A549 (cell line): ENCODE measurements around the gene GMEB2. TPM values are rescaled to one million over a fixed set of nuclear protein-coding genes. Genes with fewer than 3 reads are reported as not detected.

Experiments used
- ATAC-seq, 2 experiments: fragments of 200-7000 bp in 1 of 2; fragments of >200 bp in 1 of 2; cut with Nextera tagmentation in 1 of 2; cut with Tn5 transposase in 1 of 2; 3 replicates each; pipeline versions ENCODE4 v1.8.0 to v1.9.1; 2018 to 2020; ENCODE audit warnings: mild to moderate bottlenecking in 1 of 2, moderate library complexity in 1 of 2
- CTCF ChIA-PET: fragments of 300-600 bp; sonication (Branson Sonifier 250); formaldehyde crosslinking; extraction: SDS; loops from one replicate; lab custom pipeline; 2021; ENCODE audit warnings: antibody characterized with exemption, inconsistent platforms; lab: Yijun Ruan, JAX
- POLR2A ChIA-PET: fragments of 350-600 bp; formaldehyde crosslinking; extraction: SDS; loops from one replicate; lab custom pipeline; 2021; ENCODE audit warnings: antibody characterized with exemption, inconsistent platforms; lab: Yijun Ruan, JAX
- DNase-seq, 2 experiments: peaks; one replicate each; pipeline versions ENCODE4 v3.0.0 to v3.0.0-alpha.2; 2011 to 2016; ENCODE audit warnings: low read depth in 1 of 2, low spot score in 1 of 2
- FAIRE-seq: peaks from 2 replicates; lab custom pipeline; 2011; peaks lifted over from hg19 to GRCh38; lab: Jason Lieb, UNC
- H3K27ac ChIP-seq, 2 experiments: fragments of >200 bp; sonication (Bioruptor Twin); formaldehyde crosslinking; 3 replicates each; pipeline ENCODE4 v1.5.1; 2016 to 2017
- H3K4me1 ChIP-seq: fragments of >200 bp; sonication (Bioruptor Twin); formaldehyde crosslinking; 3 replicates; pipeline ENCODE4 v1.6.1; 2016
- H3K4me2 ChIP-seq: fragments of >200 bp; sonication (Bioruptor Twin); formaldehyde crosslinking; 3 replicates; pipeline ENCODE4 v1.6.1; 2016
- H3K4me3 ChIP-seq: fragments of >200 bp; sonication (Bioruptor Twin); formaldehyde crosslinking; 3 replicates; pipeline ENCODE4 v1.5.1; 2016
- H3K9me3 ChIP-seq: fragments of >200 bp; sonication (Bioruptor Twin); formaldehyde crosslinking; 3 replicates; pipeline ENCODE4 v1.6.1; 2016
- CBX2 ChIP-seq: fragments of 200-600 bp; sonication (generic); IDR thresholded peaks from 2 replicates; pipeline ENCODE4 v1.6.1; 2016; ENCODE audit warnings: low read depth, mild to moderate bottlenecking, borderline replicate concordance
- EHF ChIP-seq: fragments of 250-450 bp; sonication (Bioruptor Pico); IDR thresholded peaks from 2 replicates; pipeline ENCODE4 v1.5.0; 2020; ENCODE audit warnings: mild to moderate bottlenecking
- EHMT2 ChIP-seq: fragments of 200-600 bp; sonication (generic); IDR thresholded peaks from 2 replicates; pipeline ENCODE4 v1.6.1; 2016; ENCODE audit warnings: antibody characterized with exemption, low read depth, mild to moderate bottlenecking, moderate library complexity
- FOSB ChIP-seq: fragments of 250-450 bp; sonication (Bioruptor Pico); IDR thresholded peaks from 2 replicates; pipeline ENCODE4 v1.5.0; 2020; ENCODE audit warnings: mild to moderate bottlenecking, moderate library complexity
- FOXS1 ChIP-seq: fragments of 250-450 bp; sonication (Bioruptor Pico); IDR thresholded peaks from 2 replicates; pipeline ENCODE4 v1.5.0; 2020; ENCODE audit warnings: mild to moderate bottlenecking, moderate library complexity
- HOXA7 ChIP-seq: fragments of 250-450 bp; sonication (Bioruptor Pico); IDR thresholded peaks from 2 replicates; pipeline ENCODE4 v1.5.0; 2020; ENCODE audit warnings: mild to moderate bottlenecking, moderate library complexity
- NPAS2 ChIP-seq: fragments of 250-450 bp; sonication (Bioruptor Pico); IDR thresholded peaks from 2 replicates; pipeline ENCODE4 v1.8.0; 2022; ENCODE audit warnings: mild to moderate bottlenecking, moderate library complexity, borderline replicate concordance
- POLR2A ChIP-seq: IDR thresholded peaks from 2 replicates; pipeline ENCODE4 v1.6.1; 2012; ENCODE audit warnings: mild to moderate bottlenecking, low read length
- RAD21 ChIP-seq, 2 experiments: fragments of >200 bp in 1 of 2; sonication (Bioruptor Twin) in 1 of 2; formaldehyde crosslinking in 1 of 2; IDR thresholded peaks in 1 of 2; conservative IDR thresholded peaks in 1 of 2; 2 replicates in 1 of 2; 3 replicates in 1 of 2; pipeline ENCODE4 v1.6.1; 2012 to 2018; ENCODE audit warnings: inconsistent platforms in 1 of 2
- TFCP2L1 ChIP-seq: fragments of 250-450 bp; sonication (Bioruptor Pico); IDR thresholded peaks from 2 replicates; pipeline ENCODE4 v1.5.0; 2021; ENCODE audit warnings: mild to moderate bottlenecking
- TP53 ChIP-seq: fragments of 250-450 bp; sonication (Bioruptor Pico); IDR thresholded peaks from 2 replicates; pipeline ENCODE4 v1.5.0; 2021; ENCODE audit warnings: mild to moderate bottlenecking, moderate library complexity
- ZC3H11A ChIP-seq: fragments of 450-650 bp; IDR thresholded peaks from 2 replicates; pipeline ENCODE4 v1.6.1; 2014; ENCODE audit warnings: antibody characterized with exemption, mild to moderate bottlenecking
- ZSCAN20 ChIP-seq: fragments of 250-450 bp; sonication (Bioruptor Pico); IDR thresholded peaks from 2 replicates; pipeline ENCODE4 v1.8.0; 2022; ENCODE audit warnings: mild to moderate bottlenecking, moderate library complexity
- WGBS: methylation state at CpG from one replicate; pipeline ENCODE4 v1.1.6; 2017; ENCODE audit errors: missing lambda C conversion rate; 5-methylcytosine and 5-hydroxymethylcytosine counted together
- polyA plus RNA-seq, 4 experiments: library from polyadenylated mRNA; depleted of rRNA in 3 of 4; stranded (reverse); fragments of >200 nt; fragmentation: RNase III in 1 of 4; extraction: RNeasy Plus Mini Kit Qiagen cat#74134 plus additional on column Dnase treatment in 1 of 4; gene quantifications; 2 replicates in 3 of 4; 3 replicates in 1 of 4; pipeline ENCODE4 v1.2.3, GENCODE V29; 2011 to 2017
- TF ChIP-seq, protein P1 (sequence below): fragments of 250-450 bp; sonication (Bioruptor Pico); IDR thresholded peaks from 2 replicates; pipeline ENCODE4 v1.5.0; 2021; ENCODE audit warnings: mild to moderate bottlenecking, moderate library complexity, borderline replicate concordance
- TF ChIP-seq, protein P2 (sequence below): IDR thresholded peaks from 2 replicates; pipeline ENCODE4 v1.6.1; 2012

Gene GMEB2
- polyA plus RNA-seq, 2 of the 4 experiments (the other 2 are of a cell fraction), result 6.5 to 6.8 TPM

DNA sequence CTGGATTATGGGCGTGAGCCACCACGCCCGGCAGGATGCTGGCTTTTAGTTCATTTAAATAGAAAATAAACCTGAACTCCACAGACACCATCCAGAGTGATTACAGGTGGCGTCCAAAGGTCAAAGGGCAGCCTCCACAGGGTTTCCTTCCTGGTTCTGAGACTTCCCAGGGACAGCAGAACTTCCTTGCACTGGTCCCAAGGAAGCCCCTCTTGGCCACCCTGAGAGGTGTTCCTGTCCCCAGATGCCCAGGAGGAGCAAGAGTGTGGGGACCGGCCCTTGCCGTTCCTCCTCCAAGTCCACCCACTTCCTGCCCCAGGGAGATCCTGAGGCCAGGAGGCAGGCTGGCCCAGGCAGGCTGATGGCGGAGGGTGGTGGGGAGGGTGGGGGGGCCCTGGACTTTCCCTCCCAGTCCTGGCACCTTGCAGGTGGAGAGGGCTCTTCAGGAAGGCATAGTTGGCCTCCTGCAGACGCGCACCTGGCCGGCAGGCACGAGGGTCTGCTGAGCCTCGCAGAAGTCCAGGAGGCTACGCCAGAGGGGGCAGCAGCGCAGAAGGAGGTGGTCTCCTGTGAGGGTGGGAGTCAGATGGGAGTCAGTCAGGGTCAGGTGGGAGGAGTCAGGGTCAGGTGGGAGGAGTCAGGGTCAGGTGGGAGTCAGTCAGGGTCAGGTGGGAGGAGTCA is 68.0 kb downstream of the GMEB2 start:
- H3K9me3 ChIP-seq, result no peaks in the 10 kb centered on the region
- no peak for FAIRE-seq
- H3K4me3 ChIP-seq, result no peak overlapping the region
- TF ChIP-seq, protein P1, sequence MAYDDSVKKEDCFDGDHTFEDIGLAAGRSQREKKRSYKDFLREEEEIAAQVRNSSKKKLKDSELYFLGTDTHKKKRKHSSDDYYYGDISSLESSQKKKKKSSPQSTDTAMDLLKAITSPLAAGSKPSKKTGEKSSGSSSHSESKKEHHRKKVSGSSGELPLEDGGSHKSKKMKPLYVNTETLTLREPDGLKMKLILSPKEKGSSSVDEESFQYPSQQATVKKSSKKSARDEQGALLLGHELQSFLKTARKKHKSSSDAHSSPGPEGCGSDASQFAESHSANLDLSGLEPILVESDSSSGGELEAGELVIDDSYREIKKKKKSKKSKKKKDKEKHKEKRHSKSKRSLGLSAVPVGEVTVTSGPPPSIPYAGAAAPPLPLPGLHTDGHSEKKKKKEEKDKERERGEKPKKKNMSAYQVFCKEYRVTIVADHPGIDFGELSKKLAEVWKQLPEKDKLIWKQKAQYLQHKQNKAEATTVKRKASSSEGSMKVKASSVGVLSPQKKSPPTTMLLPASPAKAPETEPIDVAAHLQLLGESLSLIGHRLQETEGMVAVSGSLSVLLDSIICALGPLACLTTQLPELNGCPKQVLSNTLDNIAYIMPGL (CRISPR knock-in tag), result no peak
- TF ChIP-seq NPAS2 (CRISPR knock-in tag) (no peak), RAD21 (conservative IDR thresholded peaks at IDR 0.05 in 1 of 2, IDR thresholded peaks at IDR 0.05 in 1 of 2) (no peak), TP53 (CRISPR knock-in tag) (no peak)
- TF ChIP-seq, all 56 proteins: peak for 0
- CTCF ChIA-PET, result no interaction called here
- H3K4me2 ChIP-seq, result no peak overlapping the region
- WGBS, result 96% methylated on average over 11 of the region's 14 CpGs
- ATAC-seq (no peak), DNase-seq (no peak)
- H3K4me1 ChIP-seq, result 0 out of 3 replicates have a peak, but pooled peaks cover 3% of the 10 kb centered on the region
- POLR2A ChIA-PET, result no interaction called here
- no peak overlapping the region for H3K27ac ChIP-seq

DNA sequence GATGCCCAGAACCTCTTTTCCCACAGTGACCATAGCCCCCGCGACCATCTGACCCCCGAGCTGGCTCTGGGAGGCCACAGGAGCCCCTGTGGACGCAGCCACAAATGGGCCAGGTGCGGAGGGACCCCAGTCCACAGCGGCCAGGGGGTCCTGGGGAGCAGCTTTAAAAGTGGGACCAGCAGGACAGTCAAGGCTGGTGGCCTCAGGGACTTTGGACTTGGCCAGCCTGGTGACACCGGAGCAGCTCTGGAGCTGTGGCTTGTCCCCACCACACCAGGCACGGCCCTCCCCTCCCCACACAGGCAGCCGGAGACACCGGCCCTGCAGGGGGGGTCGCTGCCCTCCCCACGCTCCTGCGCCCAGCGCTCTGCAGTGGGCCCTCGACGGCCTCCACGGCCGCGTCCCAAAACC is 69.4 kb downstream of the GMEB2 start:
- Histone ChIP-seq H3K27ac (no peak overlapping the region), H3K4me2 (no peak overlapping the region), H3K9me3 (no peaks in the 10 kb centered on the region), H3K4me1 (peaks cover 4% of the 10 kb centered on the region; the same call in 1 of the 3 replicates)
- TF ChIP-seq, protein P2, sequence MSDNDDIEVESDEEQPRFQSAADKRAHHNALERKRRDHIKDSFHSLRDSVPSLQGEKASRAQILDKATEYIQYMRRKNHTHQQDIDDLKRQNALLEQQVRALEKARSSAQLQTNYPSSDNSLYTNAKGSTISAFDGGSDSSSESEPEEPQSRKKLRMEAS, result no peak
- TF ChIP-seq, protein P1 (CRISPR knock-in tag), result no peak
- no peak for TF ChIP-seq FOXS1
- TF ChIP-seq FOSB (CRISPR knock-in tag), result no peak
- no peak for TF ChIP-seq EHMT2
- no peak for TF ChIP-seq ZC3H11A
- TF ChIP-seq ZSCAN20, result no peak
- no peak for TF ChIP-seq POLR2A
- no peak for TF ChIP-seq HOXA7 (CRISPR knock-in tag)
- TF ChIP-seq EHF (CRISPR knock-in tag), result no peak
- TF ChIP-seq, all 56 proteins: peak for 0
- DNase-seq, result no peak
- ChIA-PET CTCF (interaction anchor here (9.1 kb wide), 1 partner anchor 18 kb away, joined by 93 read pairs; the partner anchor contains the start of gene PTK6), POLR2A (no interaction called here)
- ATAC-seq, result no peak
- WGBS, result 91% methylated on average over 15 of the region's 19 CpGs
- no peak overlapping the region for H3K4me3 ChIP-seq
- no peak for FAIRE-seq

DNA sequence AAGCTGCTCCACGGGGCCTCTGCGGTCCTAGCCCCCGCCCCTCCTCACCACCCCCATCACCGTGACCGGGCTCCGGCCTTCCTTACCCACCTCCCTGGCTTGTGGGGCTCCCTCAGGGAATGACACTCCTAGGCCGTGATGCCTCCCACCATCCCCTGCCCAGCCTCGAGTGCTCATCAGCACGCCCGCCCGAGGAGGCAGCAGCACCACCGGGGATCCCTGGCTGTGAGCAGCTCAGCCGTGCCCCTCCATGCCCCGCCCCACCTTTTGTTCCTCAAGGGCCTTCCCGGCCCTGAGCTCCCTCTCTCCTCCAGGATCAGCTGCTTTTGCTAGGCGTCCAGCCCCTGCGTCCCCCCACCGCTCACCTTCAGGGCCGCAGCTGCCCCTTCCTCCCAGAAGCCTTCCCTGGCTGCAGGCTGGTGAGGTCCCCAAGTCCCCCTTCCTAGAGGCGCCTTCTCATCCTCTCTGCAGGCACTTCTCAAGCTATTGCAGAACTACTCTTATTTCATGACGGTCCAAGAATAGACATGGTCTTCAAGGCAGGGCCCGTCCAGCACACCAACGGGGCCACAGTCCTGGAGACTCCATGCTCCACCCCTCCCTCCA is 69.9 kb downstream of the GMEB2 start:
- POLR2A ChIA-PET, result interaction anchor here (0.6 kb wide), 1 partner anchor 57 kb away, joined by 4 read pairs; no protein-coding TSS in a partner anchor
- Histone ChIP-seq H3K27ac (no peak overlapping the region), H3K4me1 (peaks cover 4% of the 10 kb centered on the region; the same call in 1 of the 3 replicates), H3K4me3 (no peak overlapping the region), H3K9me3 (no peaks in the 10 kb centered on the region), H3K4me2 (no peak overlapping the region)
- TF ChIP-seq CBX2 (no peak), TFCP2L1 (CRISPR knock-in tag) (no peak)
- DNase-seq, result no peak
- WGBS, result 80% methylated on average over 21 of the region's 23 CpGs
- no peak for ATAC-seq
- FAIRE-seq, result no peak
- CTCF ChIA-PET, result interaction anchor here (9.1 kb wide), 1 partner anchor 18 kb away, joined by 93 read pairs; the partner anchor contains the start of gene PTK6
